HG02571 (cell line): ENCODE measurements around the gene ATG14.

Experiments
- ATAC-seq: cut with Tn5 transposase; IDR thresholded peaks from one replicate; pipeline ENCODE4 v1.9.1; 2021; ENCODE audit warnings: mild to moderate bottlenecking, moderate library complexity; ENCODE audit not compliant: unreplicated experiment

Gene ATG14

DNA sequence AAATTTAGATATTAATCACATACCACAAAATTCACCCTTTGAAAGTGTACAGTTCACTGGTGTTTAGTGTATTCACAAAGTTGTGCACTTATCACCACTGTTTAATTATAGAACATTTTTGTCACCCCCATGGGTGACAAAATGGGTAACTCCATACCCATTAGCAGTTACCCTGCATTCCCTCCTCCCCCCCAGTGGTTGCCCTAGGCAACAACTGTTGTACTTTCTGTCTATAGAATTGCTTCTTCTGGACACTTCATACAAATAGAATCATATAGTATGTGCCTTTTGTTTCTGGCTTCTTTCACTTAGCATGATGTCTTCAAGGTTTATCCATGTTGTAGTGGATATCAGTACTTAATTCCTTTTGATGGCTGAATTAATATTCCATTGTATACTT, 87.7 kb downstream of the ATG14 start:
- ATAC-seq: no peak

DNA sequence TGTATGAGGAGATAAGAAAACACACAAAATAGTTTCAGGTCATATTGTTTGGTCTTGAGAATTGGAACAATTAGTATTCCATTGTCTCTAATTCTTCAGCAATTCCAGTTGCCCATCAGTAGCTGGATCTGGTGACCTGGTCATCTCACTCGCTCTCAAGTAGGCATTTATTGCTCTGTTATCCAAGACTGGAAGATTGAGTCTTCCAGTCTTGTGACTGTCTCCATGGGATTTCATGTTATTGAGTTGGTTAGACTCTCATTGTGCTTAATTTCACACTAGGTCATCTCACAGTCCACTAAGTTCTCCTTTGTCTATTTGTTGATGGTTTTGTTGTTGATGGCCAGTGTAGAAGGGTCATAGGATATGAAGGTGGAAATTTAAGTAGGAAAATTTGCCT, 92.9 kb downstream of the ATG14 start:
- no peak for ATAC-seq

DNA sequence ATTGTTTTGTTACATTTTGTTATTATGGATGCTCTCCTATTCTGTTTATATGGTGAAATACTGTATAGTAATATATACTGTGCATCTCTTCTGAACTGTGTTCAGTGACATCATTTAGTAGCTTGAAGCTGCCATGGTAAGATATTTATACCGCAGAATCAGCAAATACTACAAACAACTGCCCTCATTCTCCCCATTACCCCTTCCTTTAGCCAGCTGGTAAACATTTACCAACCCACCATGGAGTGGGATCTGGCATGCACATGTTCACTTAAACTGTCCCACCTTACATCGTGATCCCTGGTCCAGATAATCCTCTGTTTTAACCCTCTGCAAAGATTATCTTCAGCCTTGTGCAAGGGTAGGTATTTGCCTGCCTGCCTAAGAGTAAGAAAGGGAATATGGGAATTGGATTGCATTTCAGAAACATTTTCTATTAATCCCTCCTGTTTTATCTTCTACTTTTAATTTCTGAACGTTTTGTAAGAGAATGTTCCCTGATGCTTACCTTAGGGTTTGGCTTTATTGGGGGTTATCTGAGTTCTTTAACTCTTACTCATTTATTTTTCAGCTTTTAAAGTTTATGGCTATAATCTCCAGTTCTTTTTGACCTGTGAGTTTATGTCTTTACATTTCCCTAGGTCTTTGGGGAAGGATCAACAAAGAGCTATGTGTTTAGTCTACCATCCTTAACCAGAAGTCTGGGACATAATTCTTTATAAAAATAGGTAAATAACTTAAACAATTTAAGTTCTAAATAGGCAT, 93.9 kb downstream of the ATG14 start:
- no peak for ATAC-seq

DNA sequence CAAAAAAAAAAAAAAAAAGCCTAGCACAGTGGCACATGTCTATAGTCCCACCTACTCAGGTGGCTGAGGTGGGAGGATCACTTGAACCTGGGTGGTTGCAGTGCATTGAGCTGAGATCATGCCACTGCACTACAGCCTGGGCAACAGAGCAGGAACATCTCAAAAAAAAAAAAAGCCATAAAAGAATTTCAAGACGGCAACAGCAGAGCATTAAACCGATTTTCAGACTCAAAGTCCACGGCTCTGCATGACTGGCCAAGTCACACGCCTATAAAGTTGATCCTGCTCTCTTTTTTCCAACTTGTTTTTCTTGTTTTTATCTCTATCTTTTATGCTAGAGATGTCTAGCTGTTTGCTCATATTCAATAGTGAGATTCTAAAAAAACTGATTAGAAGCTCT, 95.1 kb downstream of the ATG14 start:
- ATAC-seq: no peak
